HG02678 (cell line): ENCODE data around the gene TRPT1.

Experiments
- ATAC-seq: cut with Tn5 transposase; IDR thresholded peaks from one replicate; pipeline ENCODE4 v1.9.1; 2021; ENCODE audit warnings: mild to moderate bottlenecking, moderate library complexity; ENCODE audit not compliant: unreplicated experiment

The TRPT1 gene, protein sequence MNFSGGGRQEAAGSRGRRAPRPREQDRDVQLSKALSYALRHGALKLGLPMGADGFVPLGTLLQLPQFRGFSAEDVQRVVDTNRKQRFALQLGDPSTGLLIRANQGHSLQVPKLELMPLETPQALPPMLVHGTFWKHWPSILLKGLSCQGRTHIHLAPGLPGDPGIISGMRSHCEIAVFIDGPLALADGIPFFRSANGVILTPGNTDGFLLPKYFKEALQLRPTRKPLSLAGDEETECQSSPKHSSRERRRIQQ

DNA sequence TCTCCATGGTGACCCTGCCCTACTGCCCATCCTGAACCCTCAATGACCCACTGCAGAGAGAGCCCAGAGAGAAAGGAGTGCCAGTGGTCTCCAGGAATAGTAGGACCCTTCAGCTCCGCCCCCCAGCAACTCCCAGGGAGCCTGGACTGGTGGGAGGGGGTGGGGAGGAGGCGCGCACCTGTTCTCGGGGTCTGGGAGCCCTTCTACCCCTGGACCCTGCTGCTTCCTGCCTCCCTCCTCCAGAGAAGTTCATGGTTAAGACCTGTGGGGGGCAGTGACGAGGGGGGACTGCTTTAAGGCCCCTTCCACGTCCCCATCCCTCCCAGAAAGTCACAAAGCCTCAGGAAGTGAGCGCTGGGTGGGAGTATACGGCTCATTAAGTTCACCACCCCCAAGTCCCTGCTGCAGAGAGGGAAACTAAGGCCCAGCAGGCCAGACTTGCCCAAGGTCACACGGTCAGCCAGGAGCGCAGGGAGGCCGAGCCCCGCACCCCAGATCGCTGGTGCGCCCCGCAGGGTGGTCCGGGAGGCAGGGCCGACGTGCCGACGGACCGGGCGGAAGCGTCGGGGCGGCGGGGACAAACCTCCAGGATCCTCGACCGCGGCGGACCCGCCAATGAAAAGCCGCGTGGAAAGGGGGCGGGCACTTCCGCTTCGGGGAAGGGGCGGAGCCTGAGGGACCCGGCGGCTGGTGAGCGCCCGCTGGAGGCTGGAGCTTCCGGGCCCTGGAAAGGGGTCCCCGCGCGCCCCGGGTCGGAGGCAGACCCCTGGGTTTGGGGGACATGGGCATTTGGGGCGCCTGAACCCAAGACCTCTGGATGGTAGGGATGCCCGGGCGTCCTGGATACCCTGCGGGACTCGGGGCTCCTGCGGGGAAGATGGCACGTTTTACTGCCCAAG lies at the start of gene TRPT1, which contains the start of gene NUDT22:
TRPT1 (minus strand) TSS at position 579 of the 899 bp plus-strand sequence; CDS start at position 253, 326 bp downstream.
NUDT22 (plus strand) TSS at position 667 of the 899 bp plus-strand sequence. CDS start 379 bp downstream, outside the sequence.
- ATAC-seq: peak; percentile 52

DNA sequence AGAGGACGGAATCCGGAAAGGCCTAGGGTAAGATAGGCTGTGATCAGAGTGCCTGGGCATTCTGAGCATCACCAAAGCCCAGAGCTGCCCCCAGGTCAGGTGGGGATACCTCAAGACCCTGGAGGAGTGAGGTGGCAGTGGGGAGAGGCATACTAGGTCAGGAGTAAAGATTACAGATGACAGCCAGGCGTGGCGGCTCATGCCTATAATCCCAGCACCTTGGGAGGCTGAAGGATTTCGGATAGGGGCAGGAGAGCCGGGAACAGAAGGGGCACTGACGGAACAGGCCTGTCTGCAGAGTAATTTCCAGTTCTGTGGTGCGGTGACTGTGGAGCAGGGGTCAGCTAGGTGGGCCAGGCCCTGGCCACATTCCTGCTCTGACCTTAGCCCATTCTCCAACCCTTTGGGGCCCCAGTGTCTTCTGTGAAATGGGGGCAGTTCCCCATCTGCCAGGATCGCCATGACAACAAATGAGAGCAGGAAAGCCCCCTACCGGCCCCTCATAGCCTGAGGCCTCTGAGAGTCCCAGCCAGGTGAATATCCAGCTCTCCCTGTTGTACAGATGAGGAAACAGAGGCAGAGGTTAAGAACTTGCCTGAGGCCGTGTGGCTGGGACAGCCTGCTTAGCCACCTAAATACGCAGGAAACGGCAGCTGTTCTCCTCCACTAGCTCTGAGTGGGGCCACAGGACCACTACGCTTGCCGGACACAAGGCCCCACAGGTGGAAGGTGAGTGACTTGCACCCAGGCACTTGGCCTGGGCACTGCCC lies 49.2 kb upstream of the TRPT1 start:
- ATAC-seq: no peak

DNA sequence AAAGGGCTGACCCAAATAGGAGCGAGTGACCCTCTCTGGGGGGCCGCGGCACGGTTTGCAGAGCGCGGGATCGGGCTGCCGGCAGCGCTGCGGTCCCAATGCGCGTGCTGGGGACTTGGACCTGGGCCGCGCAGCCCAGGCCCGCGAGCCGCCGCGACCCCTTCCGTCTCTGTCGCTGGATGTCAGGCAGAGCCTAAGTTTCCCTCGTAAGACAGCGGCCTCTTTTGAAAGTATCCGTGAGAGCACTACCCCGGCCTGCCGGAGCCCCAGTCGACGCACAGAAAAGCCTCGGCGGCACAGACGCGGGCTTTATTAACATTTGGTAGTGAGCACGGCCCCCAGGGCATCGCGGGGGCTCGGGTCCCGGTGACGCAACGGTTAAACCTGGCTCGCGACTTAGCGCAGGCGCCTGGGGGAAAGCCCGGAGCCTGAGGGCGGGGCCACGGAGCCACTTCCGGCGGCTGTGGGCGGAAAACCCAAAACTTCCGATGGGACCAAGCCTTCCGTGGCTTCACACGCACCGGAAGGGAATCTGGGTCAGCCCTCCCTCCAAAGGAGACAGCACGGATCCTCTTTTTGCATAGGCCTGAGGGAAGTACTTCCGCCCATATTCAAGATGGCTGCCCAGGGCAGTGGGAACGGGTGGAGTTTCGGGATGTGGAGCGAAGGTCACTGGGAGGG lies 43.7 kb upstream of the TRPT1 start:
- peak; percentile 73 for ATAC-seq

DNA sequence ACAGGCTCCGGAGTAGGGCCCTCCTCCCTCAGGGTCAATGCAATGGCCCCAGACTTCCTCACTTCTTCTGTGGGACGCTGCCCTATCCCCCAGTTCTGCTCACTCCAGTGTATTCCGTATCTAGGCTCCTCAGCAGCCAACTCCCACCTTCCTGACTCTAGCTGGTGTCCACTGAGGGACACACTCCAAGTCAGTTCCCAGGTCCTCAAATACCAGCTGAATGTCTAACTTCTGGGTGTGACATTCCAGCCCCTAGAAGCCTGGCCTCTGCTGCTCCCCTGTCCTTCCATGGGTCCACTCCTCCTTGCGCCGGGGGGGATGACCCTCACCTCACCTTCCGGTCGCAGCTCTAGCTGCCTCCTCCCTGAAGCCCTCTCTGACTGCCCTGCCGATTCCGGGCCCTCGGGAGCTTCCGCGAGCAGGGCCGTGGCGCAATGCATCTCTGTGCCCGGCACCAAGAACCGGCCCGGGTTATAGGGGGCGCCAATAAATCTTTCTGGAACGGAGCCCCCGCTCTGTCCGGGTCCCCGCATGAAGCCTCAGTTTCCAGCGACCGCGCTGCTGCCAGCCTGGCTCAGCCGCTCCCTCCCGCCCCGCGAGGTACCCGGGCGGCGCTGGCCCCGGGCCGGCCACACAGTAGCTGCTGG lies 43.0 kb upstream of the TRPT1 start:
- peak; percentile 6 for ATAC-seq

DNA sequence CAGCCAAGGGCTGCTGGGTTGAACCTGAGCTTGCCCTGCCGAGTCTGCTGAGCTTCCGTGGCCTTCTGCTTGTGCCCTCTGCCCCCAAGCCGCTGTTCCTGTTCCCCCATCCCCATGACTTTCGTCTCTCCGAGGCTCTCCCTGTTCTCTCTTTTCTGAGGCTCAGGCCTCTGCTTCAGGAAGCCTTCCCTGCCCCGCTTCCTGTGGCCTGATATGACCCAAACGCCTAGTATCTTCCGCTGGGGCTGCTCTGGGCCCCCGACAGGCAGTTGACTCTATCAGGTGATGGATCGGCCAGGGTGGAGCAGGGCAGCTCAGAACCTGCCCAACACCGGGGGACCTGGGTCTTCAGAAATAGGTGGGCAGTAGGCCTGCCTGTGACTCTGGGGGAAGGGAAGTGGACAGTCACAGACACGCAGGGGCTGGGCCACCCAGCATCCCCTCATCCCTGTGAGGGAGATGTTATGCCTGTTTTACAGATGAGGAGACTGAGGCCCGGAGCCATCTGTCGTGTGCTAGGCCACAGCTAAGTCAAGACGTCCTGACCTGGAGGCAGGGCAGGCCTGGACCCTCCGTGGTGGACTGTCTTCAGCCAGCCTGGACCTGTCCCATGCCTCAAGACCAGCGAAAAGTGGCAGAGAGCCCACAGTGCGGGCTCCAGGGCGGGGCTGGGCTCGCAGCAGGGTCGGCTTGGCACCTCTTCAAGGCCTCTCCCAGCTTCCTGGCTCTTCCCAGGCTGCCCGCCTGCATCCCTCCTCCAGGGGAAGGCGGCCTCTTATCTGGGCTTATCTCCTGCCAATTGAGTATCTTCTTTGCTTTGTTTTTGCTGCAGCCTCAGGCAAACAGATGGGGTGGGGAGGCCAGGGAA lies 42.3 kb upstream of the TRPT1 start:
- no peak for ATAC-seq

DNA sequence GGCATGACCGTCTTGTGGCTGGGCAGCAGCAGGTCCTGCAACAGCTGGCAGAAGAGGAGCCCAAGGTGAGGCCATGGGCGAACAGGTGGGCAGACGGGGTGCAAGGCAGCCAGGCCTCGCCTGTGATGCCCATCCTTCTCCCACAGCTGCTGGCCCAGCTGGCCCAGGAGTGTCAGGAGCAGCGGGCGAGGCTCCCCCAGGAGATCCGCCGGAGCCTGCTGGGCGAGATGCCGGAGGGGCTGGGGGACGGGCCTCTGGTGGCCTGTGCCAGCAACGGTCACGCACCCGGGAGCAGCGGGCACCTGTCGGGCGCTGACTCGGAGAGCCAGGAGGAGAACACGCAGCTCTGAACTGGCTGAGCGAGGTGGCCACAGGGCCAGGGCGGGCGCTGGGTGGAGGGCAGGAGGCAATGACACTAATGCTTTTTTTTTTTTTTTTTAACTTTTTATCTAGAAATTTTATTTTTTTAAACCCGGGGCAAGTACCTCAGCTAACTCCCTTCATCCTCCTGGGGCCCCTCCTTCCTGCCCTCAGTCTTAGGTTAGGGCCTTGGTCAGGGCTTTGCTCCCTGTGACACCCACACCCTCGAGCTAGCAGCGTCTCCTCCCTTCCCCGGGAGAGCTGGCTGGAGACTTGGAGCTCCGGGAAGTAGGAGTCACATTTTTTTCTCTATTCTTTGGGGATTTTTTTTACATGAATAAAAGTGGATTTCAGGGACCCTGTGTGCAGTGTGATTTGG lies 41.4 kb upstream of the TRPT1 start:
- ATAC-seq: no peak

DNA sequence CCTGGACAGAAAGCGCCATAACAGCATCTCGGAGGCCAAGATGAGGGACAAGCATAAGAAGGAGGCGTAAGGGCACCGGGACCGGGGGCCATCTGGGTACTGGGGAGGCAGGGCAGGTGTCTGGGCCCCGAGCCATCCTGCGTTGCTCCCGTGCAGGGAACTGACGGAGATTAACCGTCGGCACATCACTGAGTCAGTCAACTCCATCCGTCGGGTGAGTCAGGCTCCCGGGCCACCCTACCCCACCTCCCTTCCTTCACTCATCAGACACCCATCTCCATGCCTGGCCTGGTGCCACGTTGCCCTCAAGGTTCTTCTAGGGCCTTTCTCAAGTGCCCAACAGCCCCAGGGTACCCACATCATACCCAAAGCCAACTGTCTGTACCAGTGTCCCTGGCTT lies 40.4 kb upstream of the TRPT1 start:
- no peak for ATAC-seq

DNA sequence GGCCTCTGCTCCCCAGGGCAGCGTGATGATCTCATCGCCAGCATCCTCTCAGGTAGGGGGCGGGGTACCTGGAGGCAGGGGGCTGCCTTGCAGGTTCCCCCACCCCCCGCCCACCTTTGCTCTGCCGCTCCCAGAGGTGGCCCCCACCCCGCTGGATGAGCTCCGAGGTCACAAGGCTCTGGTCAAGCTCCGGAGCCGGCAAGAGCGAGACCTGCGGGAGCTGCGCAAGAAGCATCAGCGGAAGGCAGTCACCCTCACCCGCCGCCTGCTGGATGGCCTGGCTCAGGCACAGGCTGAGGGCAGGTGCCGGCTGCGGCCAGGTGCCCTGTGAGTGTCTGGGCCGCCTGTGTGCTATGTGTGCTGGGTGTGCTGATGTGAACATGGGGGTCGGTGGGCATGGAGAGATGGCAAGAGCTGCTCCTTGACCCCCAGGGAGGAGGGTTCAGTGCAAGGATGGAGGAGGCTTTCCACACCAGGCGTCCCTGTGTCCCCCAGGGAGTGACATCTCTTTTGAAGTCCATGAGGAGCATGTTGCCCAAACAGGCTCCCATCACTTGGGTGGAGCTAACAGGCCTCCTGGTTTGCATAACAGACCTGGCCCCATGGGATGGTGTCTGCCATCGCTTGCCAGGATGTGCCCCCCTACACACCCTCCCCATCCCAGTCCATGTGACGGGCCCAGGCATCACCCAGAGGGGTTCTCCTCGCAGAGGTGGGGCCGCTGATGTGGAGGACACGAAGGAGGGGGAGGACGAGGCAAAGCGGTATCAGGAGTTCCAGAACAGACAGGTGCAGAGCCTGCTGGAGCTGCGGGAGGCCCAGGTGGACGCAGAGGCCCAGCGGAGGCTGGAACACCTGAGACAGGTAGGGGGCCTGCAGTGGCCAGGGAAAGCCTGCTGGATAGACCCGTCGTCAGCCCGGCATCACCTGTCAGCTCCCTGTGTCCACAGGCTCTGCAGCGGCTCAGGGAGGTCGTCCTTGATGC lies 39.5 kb upstream of the TRPT1 start:
- ATAC-seq: no peak

DNA sequence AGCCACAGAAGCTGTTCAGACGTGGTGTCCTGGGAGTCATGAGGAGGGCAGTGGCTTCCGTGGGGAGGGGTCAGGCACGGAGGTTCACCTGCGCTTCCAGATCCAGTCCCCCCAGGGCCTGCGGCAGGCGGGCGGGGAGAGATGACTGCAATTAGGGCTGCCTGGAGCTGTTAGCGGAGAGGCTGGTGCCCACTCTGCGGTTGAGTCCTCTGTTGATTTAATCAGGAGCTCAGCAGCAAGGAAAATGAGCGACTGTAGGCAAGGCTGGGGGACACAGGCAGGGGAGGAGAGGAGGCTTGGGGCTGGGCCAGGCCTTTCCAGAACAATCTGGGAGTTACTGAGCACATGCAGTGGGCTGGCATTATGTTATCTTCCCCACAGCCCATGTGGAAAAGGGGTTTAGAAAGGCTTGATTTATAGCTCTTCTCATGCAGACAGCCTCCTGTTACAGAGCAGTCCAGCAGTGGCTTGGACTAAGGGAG lies 38.4 kb upstream of the TRPT1 start:
- no peak for ATAC-seq

DNA sequence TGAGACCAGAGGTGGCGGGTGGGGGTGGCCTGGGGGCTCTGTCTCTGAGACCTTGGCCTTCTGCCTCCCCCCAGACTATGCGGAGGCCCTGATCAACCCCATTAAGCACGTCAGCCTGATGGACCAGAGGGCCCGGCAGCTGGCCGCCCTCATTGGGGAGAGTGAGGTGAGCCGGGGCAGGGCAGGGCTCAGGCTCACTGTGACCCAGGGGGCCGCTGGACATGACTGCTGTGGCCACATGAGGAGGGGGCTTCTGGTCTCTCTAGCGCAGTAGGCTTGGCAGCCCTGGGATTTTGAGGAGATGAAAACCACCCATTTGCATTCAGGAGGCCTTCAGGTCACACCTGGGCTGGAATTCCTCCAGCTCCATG lies 37.9 kb upstream of the TRPT1 start:
- no peak for ATAC-seq

DNA sequence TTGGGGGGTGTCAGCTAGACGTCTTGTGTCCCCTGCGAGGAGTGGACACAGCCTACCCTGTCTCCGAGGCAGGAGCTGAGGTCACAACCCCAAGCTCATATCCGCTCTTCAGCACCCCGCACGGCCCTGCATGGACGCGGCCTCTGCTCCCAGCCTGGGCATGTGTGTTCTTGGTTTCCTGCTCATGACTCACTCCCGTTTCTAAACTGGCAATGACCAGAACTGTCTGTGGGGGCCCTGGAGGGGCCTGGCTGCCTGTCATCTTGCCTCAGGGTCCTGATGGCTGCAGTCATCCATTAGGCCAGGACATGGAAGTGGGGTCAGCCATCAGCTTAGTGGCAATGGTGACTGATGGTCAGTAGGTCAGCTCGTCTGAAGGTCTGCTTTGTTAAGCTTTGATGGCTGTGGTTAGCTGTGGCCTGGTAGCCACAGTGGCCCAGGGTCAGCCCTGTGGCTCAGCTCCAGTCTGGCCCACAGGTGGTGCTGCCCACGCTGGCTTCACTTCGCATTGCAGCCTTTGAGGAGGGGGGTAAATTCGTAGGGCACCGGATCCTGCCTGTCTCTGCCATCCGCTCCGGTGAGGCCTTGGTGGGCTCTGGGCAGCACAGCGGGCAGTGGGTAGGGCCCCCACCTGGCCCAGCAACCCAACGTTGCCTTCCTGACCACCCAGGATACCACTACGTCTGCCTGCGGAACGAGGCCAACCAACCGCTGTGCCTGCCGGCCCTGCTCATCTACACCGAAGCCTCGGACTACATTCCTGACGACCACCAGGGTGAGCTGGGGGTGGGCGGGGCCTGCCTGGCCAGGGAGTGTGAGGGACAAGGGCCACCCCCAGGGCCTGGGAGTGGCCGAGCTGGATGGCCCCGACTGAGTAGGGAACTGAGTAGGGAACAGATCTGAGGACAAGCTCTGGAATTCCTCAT lies 37.3 kb upstream of the TRPT1 start:
- ATAC-seq: no peak

DNA sequence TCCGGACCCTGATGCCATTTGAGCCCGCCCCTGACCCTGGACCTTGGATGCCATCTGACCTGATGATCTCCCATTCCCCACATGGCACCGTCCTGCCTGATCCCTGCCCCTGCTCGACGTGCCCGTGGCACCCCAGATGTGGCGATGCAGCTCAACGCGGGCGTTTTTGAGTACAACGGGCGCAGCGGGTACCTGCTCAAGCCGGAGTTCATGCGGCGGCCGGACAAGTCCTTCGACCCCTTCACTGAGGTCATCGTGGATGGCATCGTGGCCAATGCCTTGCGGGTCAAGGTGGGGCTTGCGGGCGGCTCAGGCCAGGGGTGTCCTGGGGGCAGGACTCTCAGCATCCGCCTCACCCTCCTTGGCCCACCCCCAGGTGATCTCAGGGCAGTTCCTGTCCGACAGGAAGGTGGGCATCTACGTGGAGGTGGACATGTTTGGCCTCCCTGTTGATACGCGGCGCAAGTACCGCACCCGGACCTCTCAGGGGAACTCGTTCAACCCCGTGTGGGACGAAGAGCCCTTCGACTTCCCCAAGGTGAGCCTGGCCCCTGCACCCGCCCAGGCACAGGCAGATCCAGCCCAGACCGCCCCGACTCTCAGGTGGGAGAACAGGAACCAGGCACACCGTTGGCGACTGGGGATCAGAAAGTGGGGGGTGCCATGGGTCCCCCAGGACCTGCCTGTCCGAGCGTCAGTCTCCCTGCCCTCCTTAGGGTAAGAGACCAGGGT lies 36.5 kb upstream of the TRPT1 start:
- no peak for ATAC-seq

DNA sequence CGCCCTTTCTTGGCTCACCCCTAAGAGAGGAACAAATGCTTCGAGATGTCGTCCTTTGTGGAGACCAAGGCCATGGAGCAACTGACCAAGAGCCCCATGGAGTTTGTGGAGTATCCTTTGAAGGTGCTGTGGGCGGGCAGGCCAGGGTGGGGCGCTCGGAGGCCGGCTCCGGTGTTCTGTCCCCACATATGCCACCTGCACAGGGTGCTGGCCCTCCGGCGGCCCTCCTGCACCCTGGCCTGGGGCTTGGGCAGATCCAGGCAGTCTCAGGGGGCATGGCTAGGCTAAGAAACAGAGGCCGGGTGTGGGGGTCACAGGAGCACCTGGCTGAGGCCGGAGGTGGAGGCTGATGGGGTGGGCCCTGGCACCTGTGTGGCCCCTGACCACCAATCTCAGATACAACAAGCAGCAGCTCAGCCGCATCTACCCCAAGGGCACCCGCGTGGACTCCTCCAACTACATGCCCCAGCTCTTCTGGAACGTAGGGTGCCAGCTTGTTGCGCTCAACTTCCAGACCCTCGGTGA lies 35.6 kb upstream of the TRPT1 start:
- ATAC-seq: no peak

DNA sequence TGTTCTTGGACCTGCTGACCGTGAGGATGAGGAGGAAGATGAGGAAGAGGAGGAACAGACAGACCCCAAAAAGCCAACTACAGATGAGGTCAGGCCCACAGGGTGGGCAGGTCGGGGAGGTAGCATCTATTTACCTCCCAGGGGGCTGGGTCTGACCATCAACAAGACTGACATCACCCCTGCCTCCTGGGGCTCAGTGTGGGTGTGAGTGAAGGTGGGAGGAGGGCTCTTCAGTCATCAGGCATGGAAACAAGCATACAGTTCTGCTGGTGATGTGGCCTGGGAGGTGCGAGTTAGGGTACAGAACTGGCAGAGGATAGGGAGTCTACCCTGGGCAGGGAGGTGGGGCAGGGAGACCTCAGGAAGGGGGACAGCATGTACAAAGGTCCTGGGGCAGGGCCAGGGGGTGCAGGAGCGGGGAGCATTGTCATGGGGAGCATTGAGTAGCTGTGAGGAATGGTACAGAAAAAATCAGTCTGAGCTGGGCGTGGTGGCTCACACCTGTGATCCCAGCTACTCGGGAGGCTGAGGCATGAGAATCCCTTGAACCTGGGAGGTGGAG lies 34.2 kb upstream of the TRPT1 start:
- no peak for ATAC-seq

DNA sequence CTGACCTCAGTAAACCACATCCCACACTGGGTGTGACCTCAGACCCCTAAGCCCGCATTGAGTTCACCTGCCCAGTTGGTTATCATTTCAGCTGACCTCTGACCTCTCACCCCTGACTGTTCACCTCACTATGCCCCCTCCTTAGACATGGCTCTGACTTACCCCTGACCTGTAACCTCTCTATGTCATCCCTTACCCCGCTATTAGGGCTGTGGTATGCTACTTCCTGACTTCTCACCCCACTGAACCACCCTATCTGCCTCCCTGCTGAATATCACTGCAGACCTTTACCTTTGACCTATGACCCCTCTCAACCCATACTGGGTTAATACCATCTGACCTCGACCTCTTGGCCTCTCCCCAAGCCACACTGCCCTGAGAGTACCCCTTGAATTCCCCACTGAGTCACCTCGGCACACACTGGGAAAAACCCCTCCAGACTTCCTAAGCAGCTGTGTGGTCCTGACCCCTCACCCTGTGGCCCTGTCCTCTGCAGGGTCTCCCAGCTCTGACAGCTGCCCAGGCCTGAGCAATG lies 33.6 kb upstream of the TRPT1 start:
- ATAC-seq: no peak
